Spleen (tissue), 11 donors: ENCODE measurements around the gene TKTL1. TPM values are rescaled to one million over a fixed set of nuclear protein-coding genes. Genes with fewer than 3 reads are reported as not detected.

ENCODE experiments used
- DNase-seq: peaks from one replicate; pipeline ENCODE4 v3.0.0-alpha.2; 2020
- H3K27ac ChIP-seq, 8 donors: fragments of 200-600 bp; sonication (generic) in 7 of 8; 1 replicate in 4 of 8; 2 replicates in 4 of 8; pipeline versions ENCODE4 v1.5.0 to v1.8.0; 2016 to 2021; ENCODE audit warnings: inconsistent platforms in 4 of 8, mild to moderate bottlenecking in 4 of 8, moderate library complexity in 1 of 8
- H3K27me3 ChIP-seq, 7 donors: fragments of 200-600 bp; sonication (generic) in 6 of 7; replicated peaks in 1 of 7; 1 replicate in 4 of 7; 2 replicates in 3 of 7; pipeline versions ENCODE4 v1.5.0 to v1.8.0; 2016 to 2021; ENCODE audit warnings: inconsistent platforms in 3 of 7, mild to moderate bottlenecking in 1 of 7
- H3K36me3 ChIP-seq, 6 donors: fragments of 200-600 bp; sonication (generic) in 5 of 6; 1 replicate in 4 of 6; 2 replicates in 2 of 6; pipeline versions ENCODE4 v1.5.0 to v1.8.0; 2016 to 2021; ENCODE audit warnings: inconsistent platforms in 2 of 6
- H3K4me1 ChIP-seq, 6 donors: fragments of 200-600 bp; sonication (generic) in 5 of 6; 1 replicate in 3 of 6; 2 replicates in 3 of 6; pipeline versions ENCODE4 v1.5.0 to v1.8.0; 2016 to 2021; ENCODE audit warnings: inconsistent platforms in 3 of 6
- H3K4me3 ChIP-seq, 8 donors: fragments of 200-600 bp; sonication (generic) in 7 of 8; 1 replicate in 4 of 8; 2 replicates in 4 of 8; pipeline versions ENCODE4 v1.5.0 to v1.8.0; 2016 to 2021; ENCODE audit warnings: inconsistent platforms in 4 of 8, mild to moderate bottlenecking in 4 of 8, moderate library complexity in 2 of 8
- H3K9me3 ChIP-seq, 8 donors: fragments of 200-600 bp; sonication (generic) in 7 of 8; 1 replicate in 4 of 8; 2 replicates in 4 of 8; pipeline versions ENCODE4 v1.5.0 to v1.8.0; 2016 to 2021; ENCODE audit warnings: inconsistent platforms in 4 of 8
- CTCF ChIP-seq, 11 experiments: fragments of 200-600 bp in 7 of 11; fragments of 450-650 bp in 4 of 11; sonication (generic) in 4 of 11; IDR thresholded peaks in 8 of 11; conservative IDR thresholded peaks in 3 of 11; 1 replicate in 7 of 11; 2 replicates in 4 of 11; pipeline versions ENCODE4 v1.4.0 to v1.8.0; 2016 to 2021; ENCODE audit warnings: antibody characterized with exemption in 11 of 11, inconsistent platforms in 4 of 11, mild to moderate bottlenecking in 1 of 11
- POLR2A ChIP-seq, 3 donors: fragments of 450-650 bp; IDR thresholded peaks; one replicate each; pipeline ENCODE4 v1.5.1; 2017; ENCODE audit warnings: antibody characterized with exemption in 3 of 3, mild to moderate bottlenecking in 1 of 3
- POLR2AphosphoS5 ChIP-seq, 3 donors: sonication (generic); formaldehyde crosslinking; IDR thresholded peaks; one replicate each; pipeline ENCODE4 v1.5.1; 2017; ENCODE audit warnings: antibody characterized with exemption in 3 of 3
- WGBS, 5 donors: extraction: QIAGEN DNeasy Blood & Tissue Kit in 3 of 5; methylation state at CpG; one replicate each; pipeline versions ENCODE4 v1.1.5 to v1.1.7; 2013 to 2018; 5-methylcytosine and 5-hydroxymethylcytosine counted together
- intact Hi-C: fragments of 100-400 bp; cut with DNase I; formaldehyde crosslinking; loops from one replicate; pipeline ENCODE4 v1.15.0; 2023; ENCODE audit warnings: low total_unique reads
- polyA plus RNA-seq, 3 donors: library from polyadenylated mRNA; stranded (reverse); fragments of 200-250 nt; gene quantifications; one replicate each; pipeline ENCODE4 v1.2.1, GENCODE V29; 2013
- total RNA-seq, 7 donors: library from RNA; depleted of rRNA in 3 of 7; stranded (reverse); fragments of >200 nt in 3 of 7; fragmentation: NEBNext Ultra II Directional in 4 of 7; extraction: Animal tissue kit (Norgen Biotek cat#: 25700) in 4 of 7; gene quantifications; one replicate each; pipeline versions ENCODE4 v1.1.0 to v1.2.1, GENCODE V29; 2016 to 2021
- donor health status: healthy with polysubstance abuse.
- donor health status: DM: no; HTN: no; CAD: no; lungs with moderate emphysema.
- donor health status: DM: no; HTN: no; CAD: no.
- donor health status: Bipolar disorder and iron deficiency.
- donor health status: healthy.
- donor health status: DM: no; HTN: no; CAD: no.
- donor health status: DM: yes; HTN: yes; CAD: no.

TKTL1 gene
- total and polyA plus RNA-seq, 10 donors, result 0.13 to 3.7 (median 0.77) TPM; not detected in 1

DNA sequence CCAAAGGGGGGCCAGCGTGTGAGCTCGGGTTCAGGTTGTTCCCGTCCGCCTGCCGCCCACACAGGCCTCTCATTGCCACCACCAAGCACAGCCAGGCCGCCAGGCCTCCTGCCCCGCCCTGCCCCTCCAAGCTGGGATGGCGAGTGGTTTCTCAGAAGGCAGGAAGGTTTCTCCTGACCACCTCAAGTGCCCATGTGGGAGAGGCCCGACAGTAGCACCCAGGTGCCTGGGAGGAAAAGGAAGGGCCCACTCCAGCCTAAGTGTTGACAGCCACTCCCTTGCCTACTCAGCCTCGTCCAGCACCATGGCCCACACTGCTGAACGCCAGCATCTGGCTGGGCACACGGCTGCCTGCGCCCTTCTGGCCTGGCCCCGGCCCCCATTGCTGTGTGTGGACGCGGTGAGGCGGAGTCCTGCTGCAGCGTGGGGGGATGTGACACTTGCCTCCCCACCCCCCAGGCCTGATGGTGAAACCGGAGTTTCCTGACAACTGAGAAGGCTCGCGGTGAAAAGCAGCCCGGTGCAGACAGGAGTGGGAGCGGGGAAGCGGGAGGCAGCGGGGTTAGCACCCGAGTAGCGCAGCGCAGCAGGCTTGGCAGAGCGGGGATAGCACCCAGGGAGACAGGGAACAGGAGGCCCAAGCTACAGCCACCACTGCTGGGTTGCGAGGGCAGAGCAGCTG lies 59.6 kb downstream of the TKTL1 start:
- H3K4me1 ChIP-seq, result peaks cover 0 to 53% (median 21%) of the 10 kb centered on the region in 6 donors

DNA sequence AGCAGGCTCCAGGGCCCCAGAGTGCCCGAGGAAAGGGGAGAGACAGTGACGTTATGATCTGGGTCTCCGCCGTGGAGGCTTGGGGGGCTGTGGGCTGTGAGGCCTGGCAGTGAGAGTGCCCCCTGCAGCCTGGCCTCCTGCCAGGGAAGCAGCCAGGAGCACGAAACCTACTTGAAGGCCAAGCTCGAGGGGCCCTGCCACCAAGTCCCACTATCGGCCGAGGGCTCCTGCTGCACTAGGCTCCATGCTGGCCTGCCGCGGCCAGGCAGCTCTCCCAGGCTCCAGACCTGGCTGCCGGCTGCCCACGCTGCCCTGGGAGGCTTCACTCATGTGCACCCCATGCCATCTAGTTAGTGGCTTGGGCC lies 60.2 kb downstream of the TKTL1 start:
- DNase-seq, result no peak
- intact Hi-C loops, result no loop called here
- TF ChIP-seq CTCF (IDR thresholded peaks at IDR 0.05 in 8 of 11, conservative IDR thresholded peaks at IDR 0.05 in 3 of 11) (no peak), POLR2AphosphoS5 (IDR thresholded peaks at IDR 0.05) (peak in 1 of 3 donors; percentile 1)
- Histone ChIP-seq H3K27ac (peak overlapping the region in 2 of 8 donors; percentile 7 to 85), H3K36me3 (peaks cover 0 to 100% (median 92%) of the 10 kb centered on the region in 6 donors), H3K4me3 (no peak overlapping the region), H3K4me1 (peaks cover 0 to 48% (median 16%) of the 10 kb centered on the region in 6 donors), H3K27me3 (no peaks in the 10 kb centered on the region), H3K9me3 (no peaks in the 10 kb centered on the region)
- 75 to 89% (median 85%) methylated on average over 6 to 12 of the region's 12 CpGs for WGBS, 5 donors

More for the DNA sequence above, 59.6 kb downstream of the TKTL1 start:
- no peaks in the 10 kb centered on the region for H3K27me3 ChIP-seq
- TF ChIP-seq POLR2AphosphoS5 (IDR thresholded peaks at IDR 0.05) (peak in 2 of 3 donors; percentile 11 to 13), POLR2A (IDR thresholded peaks at IDR 0.05) (no peak)
- intact Hi-C loops, result no loop called here
- 69 to 89% (median 80%) methylated on average over 18 to 30 of the region's 30 CpGs for WGBS, 5 donors
- DNase-seq, result no peak
- peak overlapping the region in 2 of 8 donors; percentile 7 to 85 for H3K27ac ChIP-seq
- no peak overlapping the region for H3K4me3 ChIP-seq
- H3K36me3 ChIP-seq, result peaks cover 0 to 100% (median 93%) of the 10 kb centered on the region in 6 donors
- no peaks in the 10 kb centered on the region for H3K9me3 ChIP-seq

- H3K4me1 ChIP-seq, result peaks cover 0 to 40% (median 8%) of the 10 kb centered on the region in 6 donors
- DNase-seq, result no peak
- no peaks in the 10 kb centered on the region for H3K27me3 ChIP-seq
- intact Hi-C loops, result no loop called here
- no peak for TF ChIP-seq POLR2AphosphoS5 (IDR thresholded peaks at IDR 0.05)
- no peak for TF ChIP-seq CTCF (IDR thresholded peaks at IDR 0.05 in 8 of 11, conservative IDR thresholded peaks at IDR 0.05 in 3 of 11)
- TF ChIP-seq POLR2A (IDR thresholded peaks at IDR 0.05), result no peak
- peaks cover 0 to 100% (median 91%) of the 10 kb centered on the region in 6 donors for H3K36me3 ChIP-seq
- H3K27ac ChIP-seq, result peak overlapping the region in 2 of 8 donors; percentile 2 to 85
- H3K9me3 ChIP-seq, result no peaks in the 10 kb centered on the region
- WGBS, 5 donors, result 75 to 98% (median 82%) methylated on average over 6 to 13 of the region's 13 CpGs; no CpG with 5 or more reads in 1 of the 5 donors
- H3K4me3 ChIP-seq, result no peak overlapping the region
These were observed 61.0 kb downstream of the TKTL1 start for GRCh38 chrX:154356596-154356995.

DNA sequence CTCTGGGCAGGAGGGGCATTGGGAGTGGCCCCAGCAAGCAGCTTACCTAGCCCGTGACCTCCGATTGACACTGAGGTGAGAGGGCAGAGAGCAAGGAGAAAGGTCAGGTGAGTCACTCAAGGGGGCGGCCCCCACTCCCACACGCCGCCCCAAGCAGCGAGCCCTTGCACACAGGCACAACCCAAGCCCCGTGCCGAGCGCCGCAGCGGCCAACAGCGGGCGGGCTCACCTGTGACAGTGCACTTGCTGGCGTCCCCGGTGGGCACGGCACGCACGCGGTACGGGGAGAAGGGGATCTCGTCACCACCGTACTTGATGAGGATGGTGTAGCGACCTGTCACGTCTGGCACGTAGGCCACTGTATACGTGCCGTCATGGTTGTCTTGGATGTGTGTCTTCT lies 61.6 kb downstream of the TKTL1 start:
- 89 to 94% (median 90%) methylated on average over 10 to 27 of the region's 27 CpGs for WGBS, 5 donors
- no peak for DNase-seq

More for the DNA sequence above, 61.6 kb downstream of the TKTL1 start:
- Histone ChIP-seq H3K4me3 (no peak overlapping the region), H3K36me3 (peaks cover 0 to 100% (median 92%) of the 10 kb centered on the region in 6 donors), H3K27me3 (no peaks in the 10 kb centered on the region), H3K27ac (peak overlapping the region in 2 of 8 donors; percentile 2 to 16), H3K4me1 (peaks cover 0 to 34% (median 2%) of the 10 kb centered on the region in 6 donors), H3K9me3 (no peaks in the 10 kb centered on the region)
- intact Hi-C loops, result no loop called here
- peak; percentile 27 to 63 (median 33) for TF ChIP-seq POLR2AphosphoS5 (IDR thresholded peaks at IDR 0.05)
- no peak for TF ChIP-seq POLR2A (IDR thresholded peaks at IDR 0.05)
- TF ChIP-seq CTCF (IDR thresholded peaks at IDR 0.05 in 8 of 11, conservative IDR thresholded peaks at IDR 0.05 in 3 of 11), result no peak
